GM18907 (cell line): ENCODE data around the gene MAN1C1.

Experiments used
- ATAC-seq: cut with Tn5 transposase; IDR thresholded peaks from one replicate; pipeline ENCODE4 v1.9.1; 2021; ENCODE audit warnings: mild to moderate bottlenecking, moderate library complexity; ENCODE audit not compliant: unreplicated experiment

MAN1C1 gene

DNA sequence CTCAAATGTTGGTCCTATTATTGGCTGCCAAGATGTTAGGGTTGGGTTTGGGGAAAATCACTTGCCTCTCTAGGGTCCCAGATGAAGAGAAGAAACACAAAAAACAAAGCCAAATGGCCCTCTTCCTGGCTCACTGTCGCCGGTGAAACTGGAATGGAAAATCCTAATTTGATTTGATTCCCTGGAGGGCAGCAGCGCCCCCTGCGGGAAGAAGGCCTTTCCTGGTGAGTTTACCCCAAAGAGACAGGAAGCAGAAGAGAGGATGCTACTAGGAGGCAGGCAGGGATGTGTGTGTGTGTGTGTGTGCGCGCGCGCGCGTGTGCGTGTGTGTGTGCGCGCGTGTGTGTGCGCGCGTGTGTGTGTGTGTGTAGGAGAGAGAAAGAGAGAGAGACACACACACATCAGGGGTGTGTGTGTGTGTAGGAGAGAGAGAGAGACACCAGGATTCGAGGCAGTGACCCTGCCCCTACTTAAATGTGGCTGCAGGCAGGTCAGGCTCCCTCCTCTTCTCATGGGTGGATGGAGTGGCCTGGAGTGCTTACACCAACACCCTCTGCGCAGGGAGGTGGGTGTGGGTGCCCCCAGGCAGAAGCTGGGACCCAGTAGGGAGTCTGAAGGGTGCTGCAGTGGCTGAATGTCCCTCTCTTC lies 180.3 kb downstream of the MAN1C1 start:
- ATAC-seq: no peak

GRCh38 chr1:25797939-25798338 lies 181.3 kb downstream of the MAN1C1 start:
- no peak for ATAC-seq

DNA sequence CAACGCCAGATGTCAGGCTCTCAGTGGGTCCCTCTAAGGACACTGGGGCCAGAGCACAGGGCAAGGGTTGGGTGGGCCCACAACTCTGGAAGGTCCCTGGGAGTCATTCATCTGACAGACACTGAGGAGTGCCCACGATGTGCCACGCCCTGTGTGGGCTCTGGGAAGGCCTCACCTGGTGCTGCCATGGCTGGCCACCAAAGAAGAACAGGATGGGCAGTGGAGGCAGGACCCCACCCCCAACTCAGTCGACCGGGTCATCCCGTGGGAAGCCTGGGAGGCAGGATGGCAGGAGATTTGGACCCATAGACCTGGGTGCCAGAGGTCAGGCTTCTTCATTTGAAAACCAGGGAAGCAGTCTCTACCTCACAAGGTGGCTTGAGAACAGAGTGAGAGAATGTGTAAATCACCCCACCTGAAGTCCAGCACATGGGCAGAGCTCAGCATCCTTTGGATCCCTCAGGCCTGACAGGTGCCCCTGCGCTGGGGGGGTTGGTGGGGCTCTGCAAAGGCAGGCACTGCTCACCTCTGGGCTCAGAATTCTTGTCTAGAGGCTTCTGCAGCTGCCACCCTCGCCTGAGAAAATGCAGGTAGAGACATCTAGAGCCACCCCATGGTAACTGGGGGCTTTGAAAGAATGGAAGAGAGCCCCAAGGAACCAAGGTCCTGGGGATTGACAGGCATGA lies 182.2 kb downstream of the MAN1C1 start:
- ATAC-seq: no peak

DNA sequence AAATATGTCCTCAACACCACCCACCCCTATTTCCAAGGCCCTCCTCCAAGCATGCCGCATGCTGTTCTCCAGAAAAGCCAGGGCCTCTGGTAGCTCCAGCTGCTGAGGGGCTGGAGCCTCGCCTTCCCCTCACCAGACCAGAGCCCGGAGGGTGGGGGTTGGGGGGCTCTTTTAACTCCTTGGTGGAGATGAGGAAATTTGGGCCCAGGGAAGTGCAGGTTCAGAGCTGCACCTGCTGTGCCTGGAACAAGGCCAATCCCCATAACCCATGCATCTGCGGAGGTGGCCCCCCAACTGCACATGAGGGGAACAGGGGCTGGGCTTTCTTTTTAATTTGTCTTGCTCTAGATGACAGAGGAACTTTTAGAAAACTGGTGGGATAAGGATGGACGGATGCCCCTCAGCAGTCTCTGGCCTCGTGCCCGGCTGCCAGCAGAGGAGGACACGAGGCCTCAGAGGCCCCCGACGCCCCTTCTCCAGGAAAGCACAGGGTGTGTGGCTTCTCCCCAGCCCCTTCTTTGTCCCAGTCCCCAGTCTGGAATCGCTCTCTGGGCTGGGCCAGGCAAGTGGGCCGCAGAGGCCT lies 182.9 kb downstream of the MAN1C1 start:
- no peak for ATAC-seq

- ATAC-seq: no peak
These were observed 183.5 kb downstream of the MAN1C1 start, which contains the start of gene SELENON for GRCh38 chr1:25799935-25800702. Gene SELENON, plus strand, starts transcription at chr1:25800193. Its CDS starts 38 bp downstream, at chr1:25800231.

GRCh38 chr1:25800703-25801377 lies 184.2 kb downstream of the MAN1C1 start:
- no peak for ATAC-seq

DNA sequence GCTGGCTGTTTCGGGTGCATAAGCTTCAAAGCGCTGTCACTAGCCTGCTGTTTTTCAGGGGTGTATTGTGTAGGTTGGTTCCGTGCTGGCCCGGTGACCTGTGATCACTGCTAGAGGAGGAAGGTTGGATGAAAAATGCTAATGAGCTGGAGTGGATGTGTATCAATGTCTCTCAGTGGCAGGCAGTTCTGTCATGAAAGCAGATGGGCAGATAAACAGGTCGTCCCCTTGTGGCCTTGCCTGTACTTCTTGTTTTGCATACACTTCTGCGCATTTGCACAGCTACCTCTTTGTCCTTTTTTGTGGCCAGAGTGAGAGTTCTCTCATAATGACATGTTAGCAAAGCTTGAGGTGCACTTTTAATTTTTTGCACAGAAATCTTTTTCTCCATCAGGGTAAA lies 186.3 kb downstream of the MAN1C1 start:
- ATAC-seq: peak; percentile 53

DNA sequence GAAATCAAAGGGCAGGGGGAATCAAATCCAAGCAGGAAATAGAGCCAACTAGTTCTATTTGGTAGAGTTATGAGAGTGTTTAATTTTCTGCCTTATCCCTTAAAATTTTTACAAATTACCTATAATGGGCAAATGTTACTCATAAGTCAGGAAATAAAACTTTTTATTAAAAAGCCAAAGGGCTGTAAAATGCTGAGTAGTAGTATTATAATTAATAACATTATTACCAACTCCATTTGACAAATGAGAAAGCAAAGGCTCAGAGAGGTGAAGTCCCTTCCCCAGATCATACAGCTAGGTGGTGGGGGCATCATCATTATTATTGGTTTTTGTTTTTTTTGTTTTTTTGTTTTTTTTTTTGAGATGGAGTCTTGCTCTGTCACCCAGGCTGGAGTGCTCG lies 186.8 kb downstream of the MAN1C1 start:
- ATAC-seq: no peak

- no peak for ATAC-seq
These were observed 187.8 kb downstream of the MAN1C1 start for GRCh38 chr1:25804244-25804963.

GRCh38 chr1:25804964-25805862 lies 188.6 kb downstream of the MAN1C1 start:
- ATAC-seq: no peak

GRCh38 chr1:25805863-25806225 lies 189.3 kb downstream of the MAN1C1 start:
- no peak for ATAC-seq

GRCh38 chr1:25806418-25806817 lies 189.8 kb downstream of the MAN1C1 start:
- no peak for ATAC-seq

- no peak for ATAC-seq
These were observed 191.1 kb downstream of the MAN1C1 start for GRCh38 chr1:25807480-25808390.

GRCh38 chr1:25808481-25809244 lies 192.1 kb downstream of the MAN1C1 start:
- no peak for ATAC-seq

DNA sequence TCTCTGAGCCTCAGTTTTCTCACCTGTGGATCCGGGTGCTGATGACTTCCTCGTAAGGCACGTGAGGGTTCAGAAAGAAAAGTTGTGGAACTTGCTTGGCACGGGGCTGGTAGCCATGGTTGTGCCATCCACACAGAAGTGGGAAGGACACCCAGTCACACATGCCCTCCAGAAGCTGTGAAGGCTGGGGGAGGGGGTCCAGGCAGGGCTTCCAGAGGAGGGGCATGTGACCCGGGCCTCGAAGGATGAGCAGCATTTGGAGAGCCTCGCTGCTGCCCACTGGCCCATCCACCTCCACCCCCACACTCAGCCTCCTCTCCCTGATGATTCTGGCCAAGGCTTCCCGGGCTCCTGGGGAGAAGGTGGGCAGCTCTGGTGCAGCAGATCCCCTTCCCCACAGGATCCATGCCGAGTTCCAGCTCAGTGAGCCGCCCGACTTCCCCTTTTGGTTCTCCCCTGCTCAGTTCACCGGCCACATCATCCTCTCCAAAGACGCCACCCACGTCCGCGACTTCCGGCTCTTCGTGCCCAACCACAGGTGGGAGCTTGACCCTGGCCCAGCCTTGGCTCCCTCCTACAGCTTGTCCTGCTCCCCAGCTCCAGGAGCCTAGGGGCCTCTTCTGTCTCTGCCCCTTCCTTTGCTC lies 192.8 kb downstream of the MAN1C1 start:
- ATAC-seq: no peak

- ATAC-seq: no peak
These were observed 193.3 kb downstream of the MAN1C1 start for GRCh38 chr1:25809929-25810328.
